ENCODE measurements around the gene ARID2.

GRCh38 chr12:45850302-45850701 is 120.8 kb downstream of the ARID2 start:
- TF ChIP-seq CTCF (IDR thresholded peaks at IDR 0.05), result no peak
- TF ChIP-seq POLR2A (IDR thresholded peaks at IDR 0.05), result no peak
- no peak for TF ChIP-seq EP300 (IDR thresholded peaks at IDR 0.05)
